Neural cell (in vitro differentiated cells): Measurements from ENCODE around the gene SLC6A6.

ENCODE experiments used
- CTCF ChIP-seq: fragments of 450-650 bp; IDR thresholded peaks from 2 replicates; pipeline ENCODE4 v1.5.1; 2014; ENCODE audit warnings: antibody characterized with exemption, mild to moderate bottlenecking, moderate library complexity; ENCODE audit not compliant: poor library complexity, severe bottlenecking
- EZH2 ChIP-seq: fragments of 200-600, 300-800 bp; shearing (Covaris generic), sonication (generic); IDR thresholded peaks from 2 replicates; pipeline ENCODE4 v1.6.1; 2014; ENCODE audit warnings: antibody characterized with exemption, low read length, borderline replicate concordance, mild to moderate bottlenecking; ENCODE audit not compliant: insufficient read depth, poor library complexity, severe bottlenecking
- RAD21 ChIP-seq: fragments of 450-650 bp; conservative IDR thresholded peaks from 2 replicates; pipeline ENCODE4 v1.6.1; 2014; ENCODE audit warnings: antibody characterized with exemption, mild to moderate bottlenecking, moderate library complexity
- REST ChIP-seq: IDR thresholded peaks from 2 replicates; pipeline ENCODE4 v1.6.1; 2012; ENCODE audit warnings: borderline replicate concordance
- TAF1 ChIP-seq: IDR thresholded peaks from 2 replicates; pipeline ENCODE4 v1.6.1; 2012; ENCODE audit warnings: low read depth

GRCh38 chr3:14536055-14536815 lies 133.8 kb downstream of the SLC6A6 start:
- no peak for TF ChIP-seq EZH2
- TF ChIP-seq TAF1 = no peak
- TF ChIP-seq CTCF = no peak
- TF ChIP-seq RAD21 = no peak
- no peak for TF ChIP-seq REST
